Measurements from ENCODE around the gene CPXM2. TPM values are rescaled to one million over a fixed set of nuclear protein-coding genes. Genes with fewer than 3 reads are reported as not detected.
"Not testable (repeated sequence)": the region's sequence is repeated elsewhere in the genome, so short reads cannot be mapped to it uniquely, and the experiment has no call there.

CPXM2 gene
- total RNA-seq, 2 donors from 2014 or later, result 12.5 to 17.0 TPM

GRCh38 chr10:123760356-123761037 lies 131.1 kb downstream of the CPXM2 start:
- DNase-seq (no peak), ATAC-seq (no peak)
- intact Hi-C loops (cut with DNase I), result no loop called here

- intact Hi-C loops (cut with DNase I), result no loop called here
- no peak for ATAC-seq
- no peak for DNase-seq
These were observed 132.0 kb downstream of the CPXM2 start for GRCh38 chr10:123759501-123760031.

- ATAC-seq, result no peak
- intact Hi-C loops (cut with DNase I), result no loop called here
- DNase-seq, result no peak
These were observed 132.6 kb downstream of the CPXM2 start for GRCh38 chr10:123759041-123759440.

- ATAC-seq (no peak), DNase-seq (no peak)
- intact Hi-C loops (cut with DNase I), result no loop called here
These were observed 133.8 kb downstream of the CPXM2 start for GRCh38 chr10:123757853-123758252.

GRCh38 chr10:123755061-123755460 lies 136.5 kb downstream of the CPXM2 start:
- no peak for ATAC-seq
- intact Hi-C loops (cut with DNase I), result no loop called here

GRCh38 chr10:123754123-123754522 lies 137.5 kb downstream of the CPXM2 start:
- ATAC-seq, result no peak
- DNase-seq, result no peak
- intact Hi-C loops (cut with DNase I), result no loop called here

More at GRCh38 chr10:123755061-123755460, 136.5 kb downstream of the CPXM2 start:
- no peak for DNase-seq

GRCh38 chr10:123751342-123752134 lies 140.1 kb downstream of the CPXM2 start:
- intact Hi-C loops (cut with DNase I), result no loop called here
- no peak for ATAC-seq

GRCh38 chr10:123750901-123751300 lies 140.7 kb downstream of the CPXM2 start:
- ATAC-seq, result no peak
- intact Hi-C loops (cut with DNase I), result no loop called here
- DNase-seq, result no peak

More at GRCh38 chr10:123751342-123752134, 140.1 kb downstream of the CPXM2 start:
- DNase-seq, result no peak

GRCh38 chr10:123748711-123749110 lies 142.9 kb downstream of the CPXM2 start:
- ATAC-seq, result no peak
- intact Hi-C loops (cut with DNase I), result no loop called here
- no peak for DNase-seq

- ATAC-seq (no peak), DNase-seq (no peak)
- intact Hi-C loops (cut with DNase I), result no loop called here
These were observed 144.2 kb downstream of the CPXM2 start for GRCh38 chr10:123747426-123747825.

- no peak for DNase-seq
- intact Hi-C loops (cut with DNase I), result no loop called here
- ATAC-seq, result no peak
These were observed 144.7 kb downstream of the CPXM2 start for GRCh38 chr10:123746942-123747341.

- DNase-seq (no peak), ATAC-seq (no peak)
- intact Hi-C loops (cut with DNase I), result no loop called here
These were observed 145.1 kb downstream of the CPXM2 start for GRCh38 chr10:123746520-123746919.

GRCh38 chr10:123746061-123746460 lies 145.5 kb downstream of the CPXM2 start:
- ATAC-seq (no peak), DNase-seq (no peak)
- intact Hi-C loops (cut with DNase I), result no loop called here

GRCh38 chr10:123744224-123744536 lies 147.4 kb downstream of the CPXM2 start:
- intact Hi-C loops (cut with DNase I), result no loop called here
- DNase-seq (no peak), ATAC-seq (no peak)

GRCh38 chr10:123743441-123744223 lies 148.0 kb downstream of the CPXM2 start:
- no peak for ATAC-seq
- intact Hi-C loops (cut with DNase I), result loop anchor here in 1 of 2 donors (2.0 kb wide), 1 partner anchor 49 kb away; no protein-coding TSS in a partner anchor
- no peak for DNase-seq

GRCh38 chr10:123742751-123743440 lies 148.7 kb downstream of the CPXM2 start:
- intact Hi-C loops (cut with DNase I), result loop anchor here in 1 of 2 donors (2.0 kb wide), 1 partner anchor 48 kb away; no protein-coding TSS in a partner anchor
- DNase-seq, result no peak

GRCh38 chr10:123741711-123742110 lies 149.9 kb downstream of the CPXM2 start:
- ATAC-seq (no peak), DNase-seq (no peak)
- intact Hi-C loops (cut with DNase I), result loop anchor here in 1 of 2 donors (2.0 kb wide), 1 partner anchor 47 kb away; no protein-coding TSS in a partner anchor

More at GRCh38 chr10:123742751-123743440, 148.7 kb downstream of the CPXM2 start:
- no peak for ATAC-seq

GRCh38 chr10:123741146-123741545 lies 150.5 kb downstream of the CPXM2 start:
- DNase-seq (no peak), ATAC-seq (no peak)
- intact Hi-C loops (cut with DNase I), result no loop called here

GRCh38 chr10:123736917-123737316 lies 154.7 kb downstream of the CPXM2 start:
- intact Hi-C loops (cut with DNase I); ATAC-seq; DNase-seq: not testable (repeated sequence)
